GM19238 (cell line): ENCODE measurements around the gene PTGDR2.

Experiments used
- DNase-seq: peaks from one replicate; pipeline ENCODE4 v3.0.0; 2011; ENCODE audit warnings: low spot score; ENCODE audit not compliant: insufficient read length

Gene PTGDR2

DNA sequence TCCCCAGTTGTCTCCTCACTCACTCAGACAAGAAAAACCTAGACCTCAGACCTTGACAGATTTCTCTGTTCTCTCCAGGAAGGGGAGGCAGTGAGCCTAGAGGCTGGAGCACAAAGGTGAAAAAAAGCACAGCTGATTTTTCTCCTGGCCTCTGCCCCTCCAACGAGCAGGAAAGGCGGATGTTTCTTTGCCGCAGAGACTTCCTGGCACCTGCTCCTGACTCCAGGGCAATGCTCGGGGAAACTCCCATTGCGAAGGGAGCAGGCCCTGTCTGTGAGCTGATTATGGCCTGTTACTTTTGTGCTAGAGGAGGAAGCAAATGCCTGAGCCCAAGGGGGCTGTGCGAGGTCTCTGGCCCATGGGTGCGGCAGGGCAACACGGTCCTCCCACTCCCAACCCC lies 45.2 kb downstream of the PTGDR2 start:
- DNase-seq = no peak

DNA sequence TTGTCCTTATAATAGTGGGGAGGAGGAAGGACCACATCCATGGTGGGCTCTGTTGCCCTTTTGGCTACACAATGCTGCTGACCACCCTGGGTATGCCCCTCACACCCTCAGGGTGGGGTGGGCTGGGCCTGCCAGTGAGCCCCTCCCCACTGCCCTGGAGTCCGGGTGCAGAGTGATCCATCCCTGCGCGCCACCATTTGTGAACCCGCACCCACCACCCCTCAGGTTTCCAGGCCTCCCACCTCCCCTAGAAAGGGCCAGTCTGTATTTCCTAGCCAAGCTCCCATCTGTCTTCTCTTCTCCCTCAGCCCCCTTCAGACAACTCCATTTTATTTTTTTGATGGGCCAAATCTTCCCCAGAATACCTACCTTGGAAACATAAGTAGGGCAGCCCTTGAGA lies 45.6 kb downstream of the PTGDR2 start:
- DNase-seq = no peak

DNA sequence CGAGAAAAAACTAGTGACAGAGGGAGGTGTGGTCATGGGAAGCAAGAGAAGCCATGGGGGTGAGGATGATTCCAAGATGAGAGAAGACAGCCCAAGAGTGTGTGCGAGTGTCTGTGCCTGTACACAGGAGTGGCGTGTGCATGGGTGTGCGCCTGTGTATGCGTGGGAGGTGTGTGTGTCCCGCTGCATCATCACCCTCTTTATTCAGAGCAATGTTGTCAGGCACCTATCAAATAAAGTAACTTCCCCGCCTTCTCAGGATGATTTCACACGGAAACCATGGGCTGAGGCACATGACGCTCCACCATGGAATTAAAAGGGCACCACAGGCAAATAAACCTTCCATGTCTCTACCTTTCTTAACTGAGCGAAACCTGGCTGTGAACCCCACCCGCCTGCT lies 46.1 kb downstream of the PTGDR2 start:
- DNase-seq = no peak

DNA sequence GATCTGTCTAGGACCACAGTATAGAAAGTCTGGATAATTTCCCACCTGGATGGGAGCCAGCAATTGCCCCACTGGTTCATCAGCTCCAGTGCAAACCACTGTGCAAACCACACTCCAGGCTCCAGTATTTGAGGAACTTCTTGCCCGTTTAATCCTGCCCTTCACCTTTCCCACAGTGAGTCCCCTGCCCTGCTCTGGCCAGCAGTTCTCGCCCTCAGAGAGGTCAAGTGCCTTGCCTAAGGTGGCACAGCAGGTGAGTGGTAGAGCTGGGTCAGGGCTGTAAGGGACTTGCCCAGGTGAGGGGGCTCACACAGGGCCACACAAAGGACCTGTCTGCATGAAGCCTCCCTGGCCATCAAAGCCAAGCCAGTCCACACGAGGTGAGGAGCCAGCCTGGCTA lies 46.5 kb downstream of the PTGDR2 start:
- no peak for DNase-seq

DNA sequence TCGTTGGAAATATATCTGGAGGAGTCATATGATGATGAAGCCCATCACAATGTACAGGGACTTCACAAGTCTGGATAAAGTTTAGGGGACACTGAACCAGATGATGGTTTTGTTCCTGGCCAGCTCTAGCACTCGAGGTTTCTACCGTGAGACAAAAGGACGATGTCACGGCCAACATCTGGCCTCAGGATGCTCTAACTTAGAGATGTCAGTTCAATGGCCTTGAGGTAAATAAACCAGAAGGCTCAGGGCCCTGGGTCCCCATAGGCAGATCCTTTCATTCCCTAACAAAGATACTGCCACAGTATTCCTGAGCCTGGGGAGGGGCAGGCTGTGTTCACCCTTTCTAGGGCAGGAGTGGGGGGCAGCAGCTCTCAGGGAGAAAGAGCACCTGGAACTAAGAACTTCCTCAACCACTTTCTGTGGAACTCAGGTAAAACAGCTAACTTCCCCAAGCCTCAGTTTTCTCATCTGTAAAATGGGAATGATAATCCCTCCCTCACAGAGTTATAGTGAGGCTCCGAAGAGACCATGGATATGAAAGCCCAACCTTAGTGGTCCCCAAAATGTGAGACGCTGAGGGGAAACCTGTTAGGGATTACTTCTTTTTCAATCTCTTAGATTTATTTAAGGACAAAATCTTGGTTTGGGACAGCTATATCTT lies 52.3 kb downstream of the PTGDR2 start:
- DNase-seq = no peak

DNA sequence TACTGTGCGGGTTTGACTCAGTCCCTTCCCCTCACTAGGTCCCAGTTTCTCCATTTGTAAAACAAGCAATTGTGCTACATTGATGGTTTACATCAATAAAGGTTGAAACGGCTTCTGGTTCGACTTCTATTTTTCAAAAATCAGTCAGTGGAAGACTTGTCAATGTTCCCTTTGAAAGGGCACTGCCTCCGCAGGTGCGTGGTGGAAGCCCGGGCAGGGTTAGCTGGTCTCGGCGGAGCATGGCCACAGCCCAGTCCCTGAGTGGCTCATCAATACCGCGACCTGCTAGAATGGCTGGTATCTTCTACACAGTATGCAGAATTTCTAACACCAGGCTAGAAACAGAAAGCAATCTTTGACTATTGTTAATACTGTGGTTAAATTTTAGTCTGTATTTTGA lies 54.6 kb downstream of the PTGDR2 start:
- DNase-seq = no peak
